ENCODE measurements around the gene DNAJC5G.

DNAJC5G gene

GRCh38 chr2:27275211-27276150 is at the start of gene DNAJC5G:
DNAJC5G (plus strand) TSS chr2:27275433; CDS start chr2:27276729, 1,296 bp downstream.
- H3K27ac ChIP-seq = no peak within 1 kb of the TSS
- no peak for TF ChIP-seq CTCF (conservative IDR thresholded peaks at IDR 0.05)

- no peak for TF ChIP-seq CTCF (conservative IDR thresholded peaks at IDR 0.05)
- H3K27ac ChIP-seq = no peak overlapping the region
These were observed 49.7 kb upstream of the DNAJC5G start for GRCh38 chr2:27225526-27225925.

GRCh38 chr2:27227501-27227900 is 47.7 kb upstream of the DNAJC5G start:
- H3K27ac ChIP-seq = no peak overlapping the region
- no peak for TF ChIP-seq CTCF (conservative IDR thresholded peaks at IDR 0.05)

GRCh38 chr2:27231921-27232320 is 43.3 kb upstream of the DNAJC5G start:
- TF ChIP-seq CTCF (conservative IDR thresholded peaks at IDR 0.05) = no peak
- H3K27ac ChIP-seq = no peak overlapping the region

GRCh38 chr2:27233341-27233740 is 41.9 kb upstream of the DNAJC5G start:
- H3K27ac ChIP-seq = no peak overlapping the region
- TF ChIP-seq CTCF (conservative IDR thresholded peaks at IDR 0.05) = no peak

GRCh38 chr2:27236136-27236535 is 39.1 kb upstream of the DNAJC5G start:
- H3K27ac ChIP-seq = no peak overlapping the region
- TF ChIP-seq CTCF (conservative IDR thresholded peaks at IDR 0.05) = no peak

- TF ChIP-seq CTCF (conservative IDR thresholded peaks at IDR 0.05) = no peak
These were observed 38.6 kb upstream of the DNAJC5G start for GRCh38 chr2:27236626-27237025.

More at GRCh38 chr2:27236626-27237025, 38.6 kb upstream of the DNAJC5G start:
- H3K27ac ChIP-seq = no peak overlapping the region
